PC-3 (cell line): ENCODE data around the gene SPRR2A.

Experiments
- EZH2 ChIP-seq: fragments of 300-600 bp; sonication (generic); IDR thresholded peaks from one replicate; pipeline ENCODE4 v1.6.1; 2017; ENCODE audit warnings: antibody characterized with exemption, mild to moderate bottlenecking, low read length; ENCODE audit not compliant: unreplicated experiment
- EZH2phosphoT487 ChIP-seq: fragments of 300-600 bp; sonication (generic); IDR thresholded peaks from 2 replicates; pipeline ENCODE4 v1.6.1; 2018; ENCODE audit warnings: mild to moderate bottlenecking, antibody characterized with exemption, low read length, borderline replicate concordance
- TF ChIP-seq, protein P1 (sequence below): fragments of 300-600 bp; sonication (generic); conservative IDR thresholded peaks from 2 replicates; pipeline ENCODE4 v1.5.1; 2017; ENCODE audit warnings: antibody characterized with exemption, low read depth, mild to moderate bottlenecking, low read length

DNA sequence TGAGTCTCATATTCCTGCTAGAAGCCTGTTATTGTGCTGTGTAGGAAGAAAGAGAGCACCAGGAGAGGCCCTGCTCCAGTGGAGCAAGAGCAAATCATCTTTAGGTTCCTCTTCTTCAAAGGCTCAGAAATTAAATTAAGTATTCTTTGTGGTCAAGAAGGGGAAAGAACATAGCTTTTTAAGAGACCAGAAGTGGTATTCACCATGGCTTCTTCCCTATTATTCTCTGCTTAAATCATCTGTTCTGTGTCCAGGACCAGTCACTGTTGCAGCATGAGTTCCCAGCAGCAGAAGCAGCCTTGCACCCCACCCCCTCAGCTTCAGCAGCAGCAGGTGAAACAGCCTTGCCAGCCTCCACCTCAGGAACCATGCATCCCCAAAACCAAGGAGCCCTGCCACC is 25.2 kb downstream of the SPRR2A start:
- TF ChIP-seq, protein P1, sequence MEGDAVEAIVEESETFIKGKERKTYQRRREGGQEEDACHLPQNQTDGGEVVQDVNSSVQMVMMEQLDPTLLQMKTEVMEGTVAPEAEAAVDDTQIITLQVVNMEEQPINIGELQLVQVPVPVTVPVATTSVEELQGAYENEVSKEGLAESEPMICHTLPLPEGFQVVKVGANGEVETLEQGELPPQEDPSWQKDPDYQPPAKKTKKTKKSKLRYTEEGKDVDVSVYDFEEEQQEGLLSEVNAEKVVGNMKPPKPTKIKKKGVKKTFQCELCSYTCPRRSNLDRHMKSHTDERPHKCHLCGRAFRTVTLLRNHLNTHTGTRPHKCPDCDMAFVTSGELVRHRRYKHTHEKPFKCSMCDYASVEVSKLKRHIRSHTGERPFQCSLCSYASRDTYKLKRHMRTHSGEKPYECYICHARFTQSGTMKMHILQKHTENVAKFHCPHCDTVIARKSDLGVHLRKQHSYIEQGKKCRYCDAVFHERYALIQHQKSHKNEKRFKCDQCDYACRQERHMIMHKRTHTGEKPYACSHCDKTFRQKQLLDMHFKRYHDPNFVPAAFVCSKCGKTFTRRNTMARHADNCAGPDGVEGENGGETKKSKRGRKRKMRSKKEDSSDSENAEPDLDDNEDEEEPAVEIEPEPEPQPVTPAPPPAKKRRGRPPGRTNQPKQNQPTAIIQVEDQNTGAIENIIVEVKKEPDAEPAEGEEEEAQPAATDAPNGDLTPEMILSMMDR, result no peak
- TF ChIP-seq EZH2phosphoT487 (no peak), EZH2 (no peak)
